HFF-Myc (cell line): Measurements from ENCODE around the gene SRRT.

Experiments used
- DNase-seq: peaks from one replicate; pipeline ENCODE4 v3.0.0-alpha.2; 2011; ENCODE audit warnings: low read depth; ENCODE audit errors: extremely low read depth
- H3K4me3 ChIP-seq: replicated peaks from 2 replicates; pipeline ENCODE4 v1.5.1; 2011; ENCODE audit warnings: low read depth, mild to moderate bottlenecking, control low read depth, low read length
- CTCF ChIP-seq: IDR thresholded peaks from 2 replicates; pipeline ENCODE4 v1.5.1; 2012; ENCODE audit warnings: mild to moderate bottlenecking, low read depth, low read length, control low read depth; ENCODE audit errors: missing control alignments

SRRT gene

GRCh38 chr7:100886936-100887515, 12.1 kb downstream of the SRRT start:
- no peak for TF ChIP-seq CTCF
- H3K4me3 ChIP-seq: no peak overlapping the region
- DNase-seq: no peak

- no peak for DNase-seq
- H3K4me3 ChIP-seq: peak overlapping the region; percentile 77
- TF ChIP-seq CTCF: no peak
Measured at GRCh38 chr7:100887516-100888290, 12.8 kb downstream of the SRRT start.

- peak overlapping the region; percentile 77 for H3K4me3 ChIP-seq
- no peak for TF ChIP-seq CTCF
- no peak for DNase-seq
Measured at GRCh38 chr7:100888291-100888987, 13.5 kb downstream of the SRRT start.

GRCh38 chr7:100888988-100889750, 14.3 kb downstream of the SRRT start, which contains the start of gene UFSP1:
Gene UFSP1 (minus strand): TSS chr7:100889715. CDS start chr7:100889271, 444 bp downstream.
- DNase-seq: no peak
- TF ChIP-seq CTCF: no peak
- peak within 1 kb of the TSS; percentile 77 for H3K4me3 ChIP-seq

- H3K4me3 ChIP-seq: peak overlapping the region; percentile 77
- no peak for DNase-seq
- TF ChIP-seq CTCF: no peak
Measured at GRCh38 chr7:100890653-100891567, 16.0 kb downstream of the SRRT start.
